Measurements from ENCODE around the gene VBP1. TPM values are rescaled to one million over a fixed set of nuclear protein-coding genes. Genes with fewer than 3 reads are reported as not detected.

Gene VBP1
- 47.0 to 67.0 TPM (median 49.1 TPM) in 5 replicates for total RNA-seq (2022; extraction: Qiagen RNA extraction)

GRCh38 chrX:155216179-155216939 is at the start of gene VBP1:
VBP1 (plus strand) TSS chrX:155216460; CDS start chrX:155216483, 23 bp downstream.

DNA sequence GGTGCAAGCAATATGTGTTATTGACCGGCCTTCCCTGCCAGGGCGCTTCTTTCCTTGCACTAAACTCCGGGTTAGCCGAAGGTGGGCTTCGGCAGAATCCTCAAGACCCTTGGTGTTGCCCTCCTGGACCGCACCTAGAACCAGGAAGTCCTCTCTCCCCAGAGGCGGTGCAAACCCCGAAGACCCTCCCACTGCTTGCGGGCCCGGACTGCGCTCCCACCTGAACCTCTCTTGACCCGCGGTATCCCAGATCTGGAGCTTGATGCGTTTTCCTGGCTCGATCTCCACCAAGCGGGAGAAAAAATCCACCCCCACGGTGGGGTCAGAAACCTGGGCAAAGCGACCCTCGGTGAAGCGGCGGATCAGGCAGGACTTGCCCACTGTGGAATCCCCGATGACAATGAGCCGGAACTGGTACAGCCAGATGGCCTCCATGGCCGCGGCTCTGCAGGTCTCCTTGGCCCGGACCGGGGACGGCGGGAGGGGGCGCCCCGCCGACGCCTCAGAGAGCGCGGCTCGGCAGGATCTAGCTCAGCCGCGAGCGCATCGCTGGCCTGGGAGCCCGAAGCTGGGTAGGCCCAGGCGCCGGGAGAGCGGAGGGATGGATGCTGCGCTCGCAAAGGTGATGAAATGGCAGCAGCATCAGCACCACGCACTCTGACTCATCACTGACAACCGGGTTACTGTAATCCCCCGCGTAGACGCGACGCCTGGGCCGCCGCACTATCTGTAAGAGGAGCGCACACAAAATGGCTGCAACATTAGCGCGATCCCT is 47.8 kb downstream of the VBP1 start, which contains the start of gene RAB39B:
TSS of gene RAB39B (minus strand) at position 638 of the 775 bp plus-strand sequence. CDS start at position 435, 203 bp downstream.

Other genes starting within 250 kb of the VBP1 start
- 3.9 to 4.5 TPM (median 4.1 TPM) in 5 replicates for gene F8, start 193.7 kb upstream of the VBP1 start, total RNA-seq (2022; extraction: Qiagen RNA extraction)
- 99.7 to 125 TPM (median 123 TPM) in 5 replicates for gene FUNDC2, start 189.6 kb upstream of the VBP1 start, total RNA-seq (2022; extraction: Qiagen RNA extraction)
- gene CMC4, start 145.3 kb upstream of the VBP1 start, total RNA-seq (2022; extraction: Qiagen RNA extraction), result 15.0 to 19.6 TPM (median 17.4 TPM) in 5 replicates
- 15.8 to 24.0 TPM (median 18.9 TPM) in 5 replicates for gene MTCP1, start 145.3 kb upstream of the VBP1 start, total RNA-seq (2022; extraction: Qiagen RNA extraction)
- 23.6 to 28.1 TPM (median 25.5 TPM) in 5 replicates for gene BRCC3, start 145.0 kb upstream of the VBP1 start, total RNA-seq (2022; extraction: Qiagen RNA extraction)
- gene RAB39B, start 48.0 kb downstream of the VBP1 start, total RNA-seq (2022; extraction: Qiagen RNA extraction), result 0.43 to 0.80 TPM (median 0.69 TPM) in 5 replicates
- 0.05 to 0.23 TPM (median 0.16 TPM) in 4 of 5 replicates, not detected in the other for gene CLIC2, start 118.2 kb downstream of the VBP1 start, total RNA-seq (2022; extraction: Qiagen RNA extraction)
- not detected in 5 replicates for gene F8A2, start 165.6 kb downstream of the VBP1 start, total RNA-seq (2022; extraction: Qiagen RNA extraction)
- gene F8A3, start 242.2 kb downstream of the VBP1 start, total RNA-seq (2022; extraction: Qiagen RNA extraction), result 0.55 to 1.4 TPM (median 1.0 TPM) in 5 replicates

Data from A549 treated with Mapracorat at 1 μM for 4 hours (cell line).